ENCODE data around the gene PRR19.

GRCh38 chr19:42352301-42353259 is 50.6 kb downstream of the PRR19 start:
- TF ChIP-seq CTCF (IDR thresholded peaks at IDR 0.05; ENCODE audit: low read depth, low read length) = no peak
- no peak for TF ChIP-seq EZH2phosphoT487 (IDR thresholded peaks at IDR 0.05; ENCODE audit: low read depth)
